Measurements from ENCODE around the gene PPAN.

Gene PPAN

DNA sequence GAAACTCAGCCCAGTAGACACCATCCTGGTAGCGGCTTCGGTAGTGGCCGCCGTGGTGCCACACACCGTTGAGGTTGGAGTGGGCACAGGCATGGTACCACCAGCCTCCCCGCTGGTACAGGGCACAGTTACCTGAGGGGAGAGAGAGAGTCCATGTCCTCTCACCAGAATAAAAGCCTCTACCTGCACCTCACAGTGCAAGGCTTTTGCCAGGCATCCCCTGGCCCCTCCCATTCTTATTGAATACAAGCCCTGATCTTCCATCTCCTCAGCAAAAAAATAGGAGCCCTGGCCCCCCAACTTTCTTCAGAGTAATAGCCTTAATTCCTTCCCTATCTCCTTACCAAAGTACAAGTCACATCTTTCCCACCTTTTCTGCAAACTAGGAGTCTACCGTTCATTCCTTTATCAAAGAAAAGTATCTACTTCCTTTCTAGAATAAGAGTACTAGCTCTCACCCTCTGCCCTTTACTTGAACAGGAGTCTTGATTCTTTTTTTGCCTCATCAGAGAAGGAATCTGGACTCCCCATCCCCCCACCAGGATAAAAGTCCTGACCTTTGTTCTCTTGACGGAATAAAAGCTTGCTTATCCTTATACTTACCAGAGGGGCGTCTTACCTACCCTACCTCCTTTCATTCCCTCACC is 13.4 kb upstream of the PPAN start:
- DNase-seq: no peak

DNA sequence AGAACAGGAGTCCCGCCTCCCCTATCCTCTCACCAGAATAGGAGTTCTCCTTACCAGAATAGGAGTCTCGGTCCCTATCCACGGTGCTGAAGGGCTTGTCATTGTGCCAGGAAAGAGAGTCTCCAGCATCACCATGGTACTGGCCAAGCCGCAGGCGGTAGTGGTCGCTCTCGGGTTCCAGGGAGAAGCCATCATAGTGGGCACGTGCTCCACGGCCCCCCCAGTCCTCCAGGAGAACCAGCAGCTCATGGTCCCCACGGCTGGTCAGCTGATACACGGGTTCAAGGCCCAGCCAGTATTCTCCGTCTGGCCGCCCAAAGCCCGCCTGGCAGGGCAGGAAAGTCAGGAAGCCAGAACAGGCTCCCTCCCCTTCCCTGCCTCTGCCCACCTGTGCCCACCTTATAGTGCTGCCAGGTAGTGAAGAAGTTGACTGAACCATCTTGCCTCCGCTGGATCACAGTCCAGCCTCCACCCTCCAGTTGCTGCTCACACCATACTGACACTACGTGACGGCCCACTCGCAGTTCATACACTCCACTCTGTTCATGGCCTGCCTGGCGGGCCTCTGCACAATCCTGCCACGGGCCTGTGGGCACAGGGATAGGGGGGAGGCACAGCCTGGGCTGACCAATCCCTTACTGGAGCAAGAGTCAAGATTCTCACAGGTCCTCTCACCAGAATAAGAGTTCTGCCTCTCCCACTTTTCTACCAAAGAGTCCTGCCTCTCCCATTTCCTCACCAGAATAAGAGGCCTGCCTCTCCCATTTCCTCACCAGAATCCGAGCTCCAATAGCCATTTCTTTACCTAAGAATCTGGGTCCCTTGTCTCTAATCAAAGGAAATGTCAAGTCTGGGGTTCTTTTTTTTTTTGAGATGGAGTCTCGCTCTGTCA is 12.6 kb upstream of the PPAN start:
- DNase-seq: no peak

DNA sequence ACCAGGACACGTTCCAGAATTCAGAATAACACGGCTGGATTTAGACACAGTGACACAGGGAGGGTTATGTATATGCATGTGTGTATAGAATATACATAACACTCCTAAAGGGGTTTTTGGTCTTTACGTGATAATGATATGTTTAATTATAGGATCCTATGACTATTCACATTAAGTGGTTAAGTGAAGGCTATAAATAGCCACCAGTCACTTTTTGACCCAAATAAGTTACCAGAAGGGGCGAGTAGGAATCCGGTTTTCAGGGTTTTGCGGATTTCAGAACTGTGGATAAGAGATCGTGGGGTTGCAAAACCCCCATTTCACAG is 10.6 kb upstream of the PPAN start:
- DNase-seq: no peak

DNA sequence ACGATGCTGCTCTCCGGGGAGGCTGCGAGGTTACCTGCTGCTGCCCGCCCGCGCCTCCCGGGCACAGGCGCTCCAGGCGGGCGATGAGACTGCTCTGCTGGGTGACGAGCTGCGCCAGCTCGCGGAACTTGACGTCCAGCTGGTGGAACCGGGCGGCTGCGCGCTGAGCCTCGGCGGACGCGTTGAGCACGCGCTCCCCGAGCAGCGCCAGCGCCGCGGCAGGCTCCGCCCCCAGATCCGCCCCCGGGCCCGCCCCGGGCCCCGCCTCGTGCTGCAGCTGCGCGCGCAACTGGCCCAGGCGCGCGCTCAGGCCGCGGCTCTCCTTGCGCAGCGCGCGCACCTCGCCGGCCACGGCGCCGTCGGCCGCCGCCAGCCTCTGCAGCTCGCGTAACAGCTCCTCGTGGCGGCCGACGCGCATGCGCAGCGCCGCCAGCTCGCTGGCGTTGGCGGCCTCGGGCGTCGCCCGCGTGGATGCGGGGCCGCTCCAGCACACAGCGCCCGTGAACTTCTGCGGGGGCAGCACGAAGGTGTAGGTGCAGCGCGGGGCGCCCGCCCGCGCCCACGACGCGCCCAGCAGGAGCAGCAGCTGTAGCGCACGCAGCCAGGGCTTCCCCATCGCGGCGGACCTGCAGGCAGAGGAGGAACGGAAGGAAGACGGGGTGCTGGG is 10.1 kb upstream of the PPAN start:
- DNase-seq: peak; percentile 83 to 85

DNA sequence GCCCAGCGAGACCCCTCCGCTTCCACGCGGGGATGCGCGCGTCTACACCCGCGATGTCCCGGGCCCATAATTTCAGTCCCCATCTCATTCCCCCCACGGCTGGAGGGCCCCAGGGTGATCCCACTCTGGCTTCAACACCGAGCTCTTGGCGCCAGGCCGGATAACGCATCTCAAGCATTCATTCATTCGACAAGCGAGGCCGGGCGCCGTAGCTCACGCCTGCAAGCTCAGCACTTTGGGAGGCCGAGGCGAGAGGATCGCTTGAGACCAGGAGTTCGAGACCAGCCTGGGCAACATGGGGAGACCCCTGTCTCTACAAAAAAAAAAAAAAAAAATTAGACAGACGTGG is 9.6 kb upstream of the PPAN start:
- no peak for DNase-seq

DNA sequence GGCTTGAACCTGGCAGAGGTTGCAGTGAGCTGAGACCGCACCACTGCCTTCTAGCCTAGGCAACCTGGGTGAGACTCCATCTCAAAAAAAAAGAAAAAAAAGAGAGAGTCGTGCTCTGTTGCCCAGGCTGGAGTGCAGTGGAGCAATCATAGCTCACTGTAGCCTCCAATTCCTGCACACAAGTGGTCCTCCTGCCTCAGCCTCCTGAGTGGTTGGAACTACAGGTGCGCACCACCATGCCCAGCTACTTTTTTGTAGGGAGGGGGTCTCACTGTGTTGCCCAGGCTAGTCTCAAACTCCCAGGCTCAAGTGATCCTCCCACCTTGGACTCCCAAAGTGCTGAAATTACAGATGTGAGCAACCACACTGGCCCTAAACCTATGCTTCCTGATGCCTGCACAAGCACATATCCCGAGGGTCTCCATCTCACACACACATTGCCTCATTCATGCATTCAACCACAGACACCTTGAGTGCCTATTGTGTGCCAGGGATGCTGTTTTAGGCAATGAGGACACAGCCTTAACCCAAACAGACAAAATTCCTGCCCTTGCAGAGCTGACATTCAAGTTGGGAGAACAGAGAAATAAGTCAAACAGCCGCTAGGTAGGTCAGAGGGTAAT is 5.9 kb upstream of the PPAN start:
- no peak for DNase-seq

DNA sequence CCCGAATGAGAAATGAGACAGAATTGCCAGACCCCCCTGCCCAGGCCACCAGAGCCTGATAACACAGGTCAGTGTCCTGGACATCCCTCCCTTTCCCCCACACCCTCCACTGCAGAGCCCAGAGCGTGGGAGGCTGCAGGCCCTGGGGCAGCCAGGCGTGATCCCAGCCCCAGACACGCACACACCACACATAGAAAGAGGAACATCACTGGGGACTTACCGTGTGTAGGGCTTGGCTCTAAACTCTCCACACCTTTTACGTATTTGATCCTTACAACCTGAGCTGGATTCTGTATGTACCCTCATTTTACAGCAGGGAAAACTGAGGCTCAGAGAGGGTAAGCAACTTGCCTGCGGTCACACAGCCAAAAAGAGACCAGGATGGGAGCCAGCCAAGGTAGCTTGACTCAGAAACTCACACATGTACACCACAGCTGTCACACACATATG is 3.4 kb upstream of the PPAN start:
- DNase-seq: no peak

DNA sequence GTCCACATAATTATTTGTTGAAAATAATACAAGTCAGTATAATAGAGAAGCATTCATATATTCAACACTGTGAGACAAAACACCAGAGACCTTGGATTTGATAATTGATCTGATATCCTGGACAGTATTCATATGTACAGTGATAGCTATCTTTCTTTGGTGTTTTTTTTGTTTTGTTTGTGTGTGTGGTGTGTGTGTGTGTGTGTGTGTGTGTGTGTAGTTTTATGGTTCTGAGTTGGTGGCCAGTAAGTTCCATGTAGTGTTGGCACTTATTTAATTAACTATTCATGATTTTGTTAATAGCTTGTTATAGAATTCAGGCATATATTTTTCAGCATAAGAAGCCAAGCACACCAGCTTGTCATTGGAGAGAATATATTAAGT is 2.0 kb upstream of the PPAN start:
- no peak for DNase-seq

DNA sequence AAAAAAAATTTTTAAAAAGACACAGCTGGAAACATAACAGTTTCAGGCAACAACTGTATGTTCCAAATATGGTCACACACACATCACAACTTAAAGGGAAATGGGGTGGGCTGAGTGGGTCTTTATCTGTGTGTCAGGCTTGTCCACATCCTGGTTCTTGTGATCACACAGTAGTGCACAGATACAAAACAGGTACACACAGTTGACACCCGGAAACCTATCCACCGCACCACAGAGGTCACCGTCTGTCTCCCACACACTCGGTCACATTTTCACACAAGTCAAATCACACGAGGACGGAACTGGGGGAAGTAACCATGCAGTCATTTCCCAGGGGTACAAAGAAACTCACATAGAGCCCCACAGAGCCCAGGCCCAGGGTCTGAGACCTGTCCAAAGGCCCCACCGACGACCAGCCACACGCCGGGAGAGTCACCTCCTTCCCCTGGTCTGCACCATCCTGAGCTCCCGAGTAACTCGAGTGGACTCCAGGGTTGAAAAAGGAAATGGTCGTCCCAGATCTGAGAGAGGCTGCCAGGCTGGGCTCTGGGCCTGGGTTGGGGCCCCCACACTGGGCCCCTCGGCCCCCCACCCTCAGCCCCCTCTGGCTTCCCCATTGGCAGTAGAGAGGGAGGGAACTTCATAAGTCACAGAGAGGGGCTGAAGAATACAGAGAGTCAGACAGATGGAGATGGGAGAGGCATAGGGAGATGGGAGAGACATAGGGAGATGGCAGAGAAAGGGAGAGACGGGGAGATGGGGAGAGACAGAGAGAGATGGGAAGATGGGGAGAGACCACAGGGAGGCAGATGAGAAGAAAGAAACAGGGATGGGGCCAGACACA is 1.3 kb upstream of the PPAN start:
- DNase-seq: peak; percentile 77 to 84

DNA sequence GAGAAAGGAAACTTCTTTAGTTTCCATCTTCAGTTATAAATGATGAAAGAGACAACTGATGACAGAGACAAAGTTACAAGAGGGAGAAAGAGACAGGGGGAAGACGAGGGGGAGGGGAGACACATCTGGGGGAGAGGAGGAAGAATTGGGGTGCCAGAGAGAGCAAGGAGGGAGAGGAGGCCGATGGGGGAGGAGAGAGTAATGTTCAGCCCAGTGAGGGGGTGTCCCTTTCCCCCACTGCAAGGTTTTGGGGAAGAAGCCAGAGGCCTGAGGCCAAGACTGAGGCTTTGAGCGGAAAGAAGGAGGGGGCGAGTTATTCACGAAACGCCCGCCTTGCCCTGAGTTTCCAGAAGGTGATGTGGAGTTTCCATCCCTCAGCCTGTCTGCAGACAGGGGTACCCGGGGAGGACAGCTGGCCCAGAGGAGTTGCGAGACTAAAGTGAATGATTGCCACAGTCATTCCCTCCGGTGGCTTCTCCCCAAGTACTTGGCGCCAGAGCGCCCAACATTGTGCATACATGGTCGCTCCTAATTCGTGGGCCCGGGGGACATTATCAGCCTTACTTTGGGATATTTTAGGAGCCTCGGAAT is 558 bp upstream of the PPAN start:
- peak; percentile 82 to 89 for DNase-seq

DNA sequence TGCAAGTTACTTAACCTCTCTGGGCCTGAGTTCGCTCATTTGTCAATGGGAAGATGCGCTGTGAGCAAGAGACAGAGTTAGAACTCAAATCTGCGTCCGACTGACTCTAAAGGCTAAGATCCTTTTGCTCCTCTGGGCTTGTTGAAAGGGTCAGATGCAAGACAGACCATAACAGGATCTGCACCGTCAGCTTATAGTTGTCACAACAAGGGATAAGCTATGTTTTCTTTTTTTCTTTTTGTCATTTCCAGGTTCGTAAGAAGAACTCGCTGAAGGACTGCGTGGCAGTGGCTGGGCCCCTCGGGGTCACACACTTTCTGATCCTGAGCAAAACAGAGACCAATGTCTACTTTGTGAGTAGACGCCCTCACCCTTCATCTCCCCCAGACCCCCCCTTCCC is 1.1 kb downstream of the PPAN start:
- DNase-seq: no peak

DNA sequence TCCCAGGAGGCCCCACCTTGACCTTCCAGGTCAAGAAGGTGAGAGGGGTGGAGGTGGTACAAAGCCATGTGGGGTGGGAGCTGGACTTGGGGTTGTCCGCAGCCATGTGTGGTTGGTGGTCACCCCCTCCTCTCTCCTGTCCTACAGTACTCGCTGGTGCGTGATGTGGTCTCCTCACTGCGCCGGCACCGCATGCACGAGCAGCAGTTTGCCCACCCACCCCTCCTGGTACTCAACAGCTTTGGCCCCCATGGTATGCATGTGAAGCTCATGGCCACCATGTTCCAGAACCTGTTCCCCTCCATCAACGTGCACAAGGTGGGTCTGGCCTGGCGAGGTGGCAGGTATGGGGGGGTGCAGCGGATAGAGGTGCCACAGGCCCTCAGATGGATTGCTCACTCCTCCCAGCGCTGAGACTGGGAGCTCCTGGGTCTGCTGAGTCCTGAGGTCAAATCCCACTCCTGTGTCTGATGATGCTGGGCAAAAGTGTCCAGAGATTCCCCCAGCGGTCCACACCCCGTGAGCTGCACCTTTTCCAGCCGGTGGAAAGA is 1.7 kb downstream of the PPAN start:
- no peak for DNase-seq

DNA sequence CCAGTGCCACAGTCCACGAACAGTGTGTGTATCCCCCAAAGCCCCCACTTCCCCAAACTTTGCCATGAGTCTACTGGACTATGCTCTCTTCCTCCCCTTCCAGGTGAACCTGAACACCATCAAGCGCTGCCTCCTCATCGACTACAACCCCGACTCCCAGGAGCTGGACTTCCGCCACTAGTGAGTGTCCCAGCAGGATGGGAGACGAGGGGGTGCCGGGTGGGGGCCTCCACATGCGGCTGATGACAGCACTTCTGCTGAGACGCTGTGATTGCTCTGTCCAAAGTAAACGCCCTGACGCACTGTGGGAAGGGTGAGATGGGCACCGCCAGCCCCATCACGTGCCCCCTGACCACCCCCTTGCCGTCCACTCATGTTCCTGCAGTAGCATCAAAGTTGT is 3.4 kb downstream of the PPAN start:
- no peak for DNase-seq

DNA sequence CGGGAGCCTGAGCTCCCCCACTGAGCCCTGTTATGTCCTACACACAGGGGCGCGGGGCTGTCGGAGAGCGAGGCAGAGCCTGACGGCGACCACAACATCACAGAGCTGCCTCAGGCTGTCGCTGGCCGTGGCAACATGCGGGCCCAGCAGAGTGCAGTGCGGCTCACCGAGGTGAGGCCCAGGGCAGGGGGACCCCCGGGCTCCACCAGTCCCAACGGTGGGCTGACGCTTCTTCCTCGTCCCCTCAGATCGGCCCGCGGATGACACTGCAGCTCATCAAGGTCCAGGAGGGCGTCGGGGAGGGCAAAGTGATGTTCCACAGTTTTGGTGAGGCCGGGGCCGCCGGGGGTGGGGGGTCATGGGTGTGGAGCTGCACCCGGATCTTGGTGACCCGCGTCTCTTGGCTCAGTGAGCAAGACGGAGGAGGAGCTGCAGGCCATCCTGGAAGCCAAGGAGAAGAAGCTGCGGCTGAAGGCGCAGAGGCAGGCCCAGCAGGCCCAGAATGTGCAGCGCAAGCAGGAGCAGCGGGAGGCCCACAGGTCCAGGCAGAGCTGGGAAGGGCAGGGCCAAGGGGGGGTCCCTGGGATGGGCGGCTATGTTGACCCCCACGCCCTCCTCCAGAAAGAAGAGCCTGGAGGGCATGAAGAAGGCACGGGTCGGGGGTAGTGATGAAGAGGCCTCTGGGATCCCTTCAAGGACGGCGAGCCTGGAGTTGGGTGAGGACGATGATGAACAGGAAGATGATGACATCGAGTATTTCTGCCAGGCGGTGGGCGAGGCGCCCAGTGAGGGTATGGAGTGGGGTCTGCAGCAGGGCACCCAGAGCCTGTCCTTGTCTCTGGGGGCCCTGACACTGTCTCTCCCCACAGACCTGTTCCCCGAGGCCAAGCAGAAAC is 4.2 kb downstream of the PPAN start:
- DNase-seq: no peak

DNA sequence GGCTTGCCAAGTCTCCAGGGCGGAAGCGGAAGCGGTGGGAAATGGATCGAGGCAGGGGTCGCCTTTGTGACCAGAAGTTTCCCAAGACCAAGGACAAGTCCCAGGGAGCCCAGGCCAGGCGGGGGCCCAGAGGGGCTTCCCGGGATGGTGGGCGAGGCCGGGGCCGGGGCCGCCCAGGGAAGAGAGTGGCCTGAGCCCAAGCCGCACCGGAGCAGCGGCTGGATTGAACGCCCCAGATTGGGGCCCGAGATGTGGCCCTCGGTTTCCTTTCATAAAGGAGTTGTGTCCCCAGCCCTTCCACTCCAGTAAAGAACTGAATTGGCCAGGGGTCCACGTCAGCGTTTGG is 4.8 kb downstream of the PPAN start:
- DNase-seq: no peak

DNA sequence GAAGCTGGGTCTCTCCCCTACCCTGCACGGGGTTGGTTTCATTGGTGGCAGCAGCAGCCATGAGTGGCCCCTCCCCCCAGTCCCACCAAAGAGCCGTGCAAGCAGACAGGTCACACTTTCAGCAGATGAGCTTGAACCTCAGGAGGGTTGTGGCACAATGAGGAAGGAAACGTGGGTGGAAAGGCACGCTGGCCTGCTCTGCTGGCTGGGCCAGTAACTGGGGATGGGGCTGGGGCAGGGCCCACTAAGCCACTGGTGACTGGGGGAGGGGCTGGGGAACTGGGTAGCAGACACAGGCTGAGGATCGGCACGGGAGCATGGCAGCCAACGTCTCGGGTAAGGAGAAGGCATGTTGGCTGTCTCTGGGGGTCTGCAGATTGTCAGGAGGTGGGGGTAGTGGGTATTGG is 5.2 kb downstream of the PPAN start, which contains the start of gene P2RY11:
Gene P2RY11 (plus strand): TSS at position 289 of the 407 bp plus-strand sequence. CDS start 29 bp downstream, at position 318.
- peak; percentile 76 to 82 for DNase-seq

DNA sequence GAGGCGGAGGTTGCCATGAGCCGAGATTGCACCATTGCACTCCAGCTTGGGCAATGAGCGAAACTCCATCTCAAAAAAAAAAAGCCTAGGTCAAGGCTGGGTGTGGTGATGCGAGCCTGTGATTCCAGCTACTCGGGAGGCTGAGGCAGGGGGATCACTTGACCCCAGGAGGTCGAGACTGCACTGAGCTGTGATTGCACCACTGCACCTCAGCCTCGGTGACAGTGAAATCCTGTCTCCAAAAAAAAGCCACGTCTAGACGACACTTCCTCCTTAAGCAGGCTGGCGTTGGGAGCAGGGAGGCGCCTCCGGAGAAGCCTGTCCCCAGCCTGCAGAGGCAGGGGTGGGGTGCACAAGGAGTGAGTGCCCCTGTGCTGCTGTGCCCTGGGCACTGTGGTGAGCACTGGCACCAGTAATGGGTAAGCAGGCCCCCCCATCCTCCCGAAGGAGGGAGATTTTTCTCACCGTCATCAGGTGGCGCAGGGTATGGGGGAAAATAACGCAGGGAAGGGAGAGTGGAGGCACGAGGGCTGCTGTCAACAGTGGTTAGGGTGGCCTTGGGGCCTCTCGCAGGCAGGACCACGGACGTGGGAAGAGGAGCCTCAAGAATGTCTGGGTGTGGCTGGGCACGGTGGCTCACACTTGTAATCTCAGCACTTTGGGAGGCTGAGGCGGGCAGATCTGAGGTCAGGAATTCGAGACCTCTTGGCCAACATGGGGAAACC is 6.0 kb downstream of the PPAN start:
- DNase-seq: peak; percentile 79 to 85

DNA sequence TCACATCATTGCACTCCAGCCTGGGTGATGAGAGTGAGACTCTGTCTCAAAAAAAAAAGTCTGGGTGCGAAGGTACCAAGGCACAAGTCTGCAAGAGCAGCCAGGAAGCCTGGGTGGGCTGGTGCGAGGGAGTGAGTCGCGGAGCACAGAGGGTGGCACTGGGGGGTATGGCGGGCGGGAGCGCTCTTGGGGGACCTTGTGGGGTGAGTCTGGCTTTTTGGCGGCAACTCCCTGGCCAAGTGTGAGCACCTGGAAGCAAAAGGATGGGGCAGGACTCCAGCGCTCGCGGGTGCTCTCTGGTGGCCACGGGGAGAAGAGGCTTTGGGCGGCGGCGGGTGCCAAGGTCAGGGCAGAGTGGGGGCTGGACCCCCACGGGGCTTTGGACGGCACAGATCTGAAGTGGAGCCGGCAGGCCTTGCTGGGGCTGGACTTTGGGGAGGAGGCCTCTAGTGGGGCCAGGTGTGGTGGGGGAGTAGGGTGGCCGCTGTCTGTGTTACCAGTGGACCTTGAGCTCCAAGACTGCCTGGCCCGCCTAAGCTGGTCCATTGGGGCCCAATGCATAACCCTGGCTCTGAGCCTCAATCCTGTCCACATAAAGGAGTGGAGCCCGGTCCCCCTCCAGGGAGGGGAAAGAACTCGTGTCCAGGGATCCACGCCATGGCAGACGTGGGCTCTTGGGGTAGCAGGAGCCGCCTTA is 6.9 kb downstream of the PPAN start:
- DNase-seq: peak; percentile 80 to 85

DNA sequence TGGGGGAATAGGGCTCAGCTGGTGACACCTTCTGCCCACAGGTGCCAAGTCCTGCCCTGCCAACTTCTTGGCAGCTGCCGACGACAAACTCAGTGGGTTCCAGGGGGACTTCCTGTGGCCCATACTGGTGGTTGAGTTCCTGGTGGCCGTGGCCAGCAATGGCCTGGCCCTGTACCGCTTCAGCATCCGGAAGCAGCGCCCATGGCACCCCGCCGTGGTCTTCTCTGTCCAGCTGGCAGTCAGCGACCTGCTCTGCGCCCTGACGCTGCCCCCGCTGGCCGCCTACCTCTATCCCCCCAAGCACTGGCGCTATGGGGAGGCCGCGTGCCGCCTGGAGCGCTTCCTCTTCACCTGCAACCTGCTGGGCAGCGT is 7.4 kb downstream of the PPAN start:
- peak in 1 of 2 experiments; percentile 47 for DNase-seq
